Parathyroid adenoma (tissue), 2 donors: ENCODE data around the gene SLC2A8.

ENCODE experiments used
- H2AFZ ChIP-seq: fragments of 300-600 bp; sonication (generic); one replicate; pipeline ENCODE4 v1.7.0; 2017; ENCODE audit warnings: antibody characterized with exemption, mild to moderate bottlenecking
- H3K27ac ChIP-seq: fragments of 300-600 bp; sonication (generic); one replicate; pipeline ENCODE4 v1.7.0; 2017
- H3K27me3 ChIP-seq: fragments of 300-600 bp; sonication (generic); one replicate; pipeline ENCODE4 v1.7.0; 2017; ENCODE audit warnings: low read length; ENCODE audit not compliant: control insufficient read depth, insufficient read depth
- H3K36me3 ChIP-seq: fragments of 300-600 bp; sonication (generic); one replicate; pipeline ENCODE4 v1.7.0; 2017; ENCODE audit warnings: low read length; ENCODE audit not compliant: control insufficient read depth, insufficient read depth
- H3K4me1 ChIP-seq: fragments of 300-600 bp; sonication (generic); one replicate; pipeline ENCODE4 v1.7.0; 2017; ENCODE audit warnings: control low read depth
- H3K4me2 ChIP-seq: fragments of 300-600 bp; sonication (generic); one replicate; pipeline ENCODE4 v1.7.0; 2017; ENCODE audit warnings: low read length
- H3K4me3 ChIP-seq: fragments of 300-600 bp; sonication (generic); one replicate; pipeline ENCODE4 v1.7.0; 2017; ENCODE audit warnings: low read depth, low read length
- H3K79me2 ChIP-seq: fragments of 300-600 bp; sonication (generic); one replicate; pipeline ENCODE4 v1.7.0; 2017; ENCODE audit warnings: control low read depth
- H3K9ac ChIP-seq: fragments of 300-600 bp; sonication (generic); one replicate; pipeline ENCODE4 v1.7.0; 2017; ENCODE audit warnings: mild to moderate bottlenecking
- H3K9me3 ChIP-seq: fragments of 300-600 bp; sonication (generic); one replicate; pipeline ENCODE4 v1.7.0; 2017; ENCODE audit warnings: low read length; ENCODE audit not compliant: control insufficient read depth
- CTCF ChIP-seq: fragments of 300-600 bp; sonication (generic); IDR thresholded peaks from one replicate; pipeline ENCODE4 v1.7.0; 2017; ENCODE audit warnings: antibody characterized with exemption, mild to moderate bottlenecking
- donor health status: primary hyperparathyroidism.

Gene SLC2A8

GRCh38 chr9:127396253-127396807 is 639 bp upstream of the SLC2A8 start:
- H3K4me2 ChIP-seq, result peak overlapping the region; percentile 82
- no peaks in the 10 kb centered on the region for H3K9me3 ChIP-seq
- H3K27me3 ChIP-seq, result no peaks in the 10 kb centered on the region
- H2AFZ ChIP-seq, result peak overlapping the region; percentile 74
- H3K27ac ChIP-seq, result no peak overlapping the region
- no peaks in the 10 kb centered on the region for H3K4me1 ChIP-seq
- H3K9ac ChIP-seq, result no peak overlapping the region
- H3K79me2 ChIP-seq, result peaks cover 3% of the 10 kb centered on the region
- peak overlapping the region; percentile 59 for H3K4me3 ChIP-seq
- H3K36me3 ChIP-seq, result no peaks in the 10 kb centered on the region
- no peak for TF ChIP-seq CTCF

- H3K27me3 ChIP-seq, result no peaks in the 10 kb centered on the region
- peak overlapping the region; percentile 54 for H3K27ac ChIP-seq
Observed at GRCh38 chr9:127397646-127398274, 791 bp downstream of the SLC2A8 start.

GRCh38 chr9:127398275-127398647 is 1.3 kb downstream of the SLC2A8 start:
- Histone ChIP-seq H3K9me3 (no peaks in the 10 kb centered on the region), H3K4me3 (peak overlapping the region; percentile 55), H3K9ac (no peak overlapping the region), H3K4me1 (no peaks in the 10 kb centered on the region), H3K79me2 (peaks cover 3% of the 10 kb centered on the region), H3K27ac (no peak overlapping the region), H3K4me2 (peak overlapping the region; percentile 73), H3K27me3 (no peaks in the 10 kb centered on the region), H3K36me3 (no peaks in the 10 kb centered on the region), H2AFZ (no peak overlapping the region)
- TF ChIP-seq CTCF, result no peak

More at GRCh38 chr9:127397646-127398274, 791 bp downstream of the SLC2A8 start:
- H3K79me2 ChIP-seq, result peaks cover 3% of the 10 kb centered on the region
- peak overlapping the region; percentile 72 for H2AFZ ChIP-seq
- peak overlapping the region; percentile 55 for H3K4me3 ChIP-seq
- H3K9ac ChIP-seq, result peak overlapping the region; percentile 67
- peak overlapping the region; percentile 73 for H3K4me2 ChIP-seq
- no peaks in the 10 kb centered on the region for H3K9me3 ChIP-seq
- H3K36me3 ChIP-seq, result no peaks in the 10 kb centered on the region
- peak; percentile 17 for TF ChIP-seq CTCF
- no peaks in the 10 kb centered on the region for H3K4me1 ChIP-seq

- Histone ChIP-seq H3K79me2 (peaks cover 3% of the 10 kb centered on the region), H2AFZ (no peak overlapping the region), H3K4me1 (no peaks in the 10 kb centered on the region), H3K36me3 (no peaks in the 10 kb centered on the region), H3K27ac (no peak overlapping the region), H3K27me3 (no peaks in the 10 kb centered on the region), H3K4me2 (no peak overlapping the region), H3K9ac (no peak overlapping the region), H3K4me3 (no peak overlapping the region), H3K9me3 (no peaks in the 10 kb centered on the region)
- TF ChIP-seq CTCF, result no peak
Observed at GRCh38 chr9:127398715-127399400, 1.9 kb downstream of the SLC2A8 start.
